ENCODE data around the gene PURA.

Gene PURA

GRCh38 chr5:140159014-140159927 is 45.4 kb downstream of the PURA start:
- no peak for DNase-seq (ENCODE audit: low read depth in 2 of 2)

- DNase-seq (ENCODE audit: low read depth in 2 of 2) = no peak
Observed at GRCh38 chr5:140162275-140162674, 48.4 kb downstream of the PURA start.

- no peak for DNase-seq (ENCODE audit: low read depth in 2 of 2)
Observed at GRCh38 chr5:140162781-140163180, 48.9 kb downstream of the PURA start.

- no peak for DNase-seq (ENCODE audit: low read depth in 2 of 2)
Observed at GRCh38 chr5:140165101-140165922, 51.4 kb downstream of the PURA start.

GRCh38 chr5:140165923-140166270 is 52.0 kb downstream of the PURA start:
- no peak for DNase-seq (ENCODE audit: low read depth in 2 of 2)

- no peak for DNase-seq (ENCODE audit: low read depth in 2 of 2)
Observed at GRCh38 chr5:140166911-140167310, 53.0 kb downstream of the PURA start.

- DNase-seq (ENCODE audit: low read depth in 2 of 2) = no peak
Observed at GRCh38 chr5:140168371-140168770, 54.5 kb downstream of the PURA start.

GRCh38 chr5:140169410-140169809 is 55.5 kb downstream of the PURA start:
- DNase-seq (ENCODE audit: low read depth in 2 of 2) = no peak

GRCh38 chr5:140172483-140172882 is 58.6 kb downstream of the PURA start:
- DNase-seq (ENCODE audit: low read depth in 2 of 2) = no peak

- no peak for DNase-seq (ENCODE audit: low read depth in 2 of 2)
Observed at GRCh38 chr5:140174014-140174413, 60.1 kb downstream of the PURA start.

- peak; percentile 94 to 97 for DNase-seq (ENCODE audit: low read depth in 2 of 2)
Observed at GRCh38 chr5:140174465-140175366, 60.8 kb downstream of the PURA start, which contains the start of gene CYSTM1. Gene CYSTM1 (plus strand): TSS chr5:140175188. CDS start chr5:140194466, 19,278 bp downstream.
